HG02970 (cell line): ENCODE measurements around the gene MCM10.

ENCODE experiments used
- ATAC-seq: cut with Tn5 transposase; IDR thresholded peaks from one replicate; pipeline ENCODE4 v1.9.1; 2021; ENCODE audit warnings: mild to moderate bottlenecking, moderate library complexity, moderate number of reproducible peaks; ENCODE audit not compliant: unreplicated experiment, low FRiP score

The MCM10 gene

GRCh38 chr10:13163859-13164258, 2.5 kb downstream of the MCM10 start:
- ATAC-seq = no peak

DNA sequence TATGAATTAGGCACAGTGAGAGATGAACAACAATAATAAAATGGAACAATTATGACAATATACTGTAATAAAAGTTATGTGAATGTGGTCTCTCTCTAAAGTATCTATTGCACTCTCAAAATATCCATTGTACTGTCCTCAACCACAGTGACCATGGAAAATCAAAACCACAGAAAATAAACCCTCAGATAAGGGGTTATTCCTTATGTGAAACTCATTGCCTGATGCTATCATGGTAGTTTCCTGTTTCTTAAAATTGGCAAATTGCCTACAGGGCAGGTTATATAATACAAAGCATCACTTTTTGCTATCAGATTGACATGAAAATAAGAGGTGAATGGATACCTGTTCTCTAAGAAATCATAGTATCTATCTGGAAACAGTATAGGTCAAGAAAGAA, 3.8 kb downstream of the MCM10 start:
- ATAC-seq = no peak

DNA sequence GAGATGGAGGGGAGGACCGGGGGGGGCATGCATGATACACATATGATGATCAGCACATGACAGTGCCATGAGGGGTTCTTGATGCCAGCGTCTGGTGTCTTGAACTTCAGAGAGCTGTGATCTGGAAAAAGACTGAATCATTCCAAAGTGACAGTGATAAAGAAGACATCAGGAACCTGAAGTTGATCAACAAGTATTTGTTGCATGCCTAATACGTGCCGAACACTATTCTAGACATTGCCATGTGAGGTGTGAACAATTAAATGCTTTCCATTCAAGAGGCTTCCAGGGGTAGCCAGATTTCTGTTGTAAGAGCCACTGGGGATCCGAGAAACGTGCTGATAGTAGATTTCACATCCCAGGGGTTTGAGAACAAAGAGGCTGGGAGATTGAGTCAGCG, 6.2 kb downstream of the MCM10 start:
- no peak for ATAC-seq

- no peak for ATAC-seq
Measured at GRCh38 chr10:13168781-13169180, 7.4 kb downstream of the MCM10 start.

DNA sequence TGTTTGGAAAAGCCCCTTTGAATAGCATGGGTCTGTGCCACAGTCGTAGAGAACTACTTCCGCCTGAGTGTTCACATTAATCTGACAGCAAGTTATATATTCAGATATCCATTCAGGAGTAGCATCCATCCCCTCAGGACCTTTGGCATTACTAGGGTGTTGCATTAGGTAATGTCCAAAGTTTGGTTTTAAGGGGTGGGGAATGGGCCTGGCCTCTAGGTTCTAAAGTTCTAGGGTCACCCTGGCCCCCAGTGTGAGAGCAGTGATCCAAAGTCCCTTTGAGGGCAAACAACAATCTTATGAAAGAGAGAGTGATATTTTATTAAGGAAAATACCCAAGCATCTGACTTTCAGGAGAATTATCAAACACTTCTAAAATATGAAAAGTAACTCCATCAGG, 12.3 kb downstream of the MCM10 start:
- no peak for ATAC-seq

DNA sequence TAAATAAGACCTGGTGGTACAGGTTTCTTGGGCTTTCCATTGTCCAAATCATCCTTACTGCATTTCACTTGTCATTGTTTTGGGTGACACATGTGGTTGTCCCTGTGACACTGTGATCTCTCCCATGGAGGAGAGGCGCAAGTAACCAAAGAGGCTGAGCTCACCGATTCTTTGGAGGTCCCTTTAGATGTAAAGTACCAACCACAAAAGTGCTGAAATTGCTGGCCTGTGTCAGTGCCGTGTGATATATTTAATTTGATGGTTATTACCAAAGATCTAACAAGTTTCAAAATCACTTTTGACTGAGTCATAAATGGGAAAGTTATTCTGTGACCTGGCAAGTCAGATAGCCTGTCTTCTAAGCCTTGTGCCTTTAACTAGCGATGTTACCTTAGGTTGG, 19.4 kb downstream of the MCM10 start:
- ATAC-seq = no peak

DNA sequence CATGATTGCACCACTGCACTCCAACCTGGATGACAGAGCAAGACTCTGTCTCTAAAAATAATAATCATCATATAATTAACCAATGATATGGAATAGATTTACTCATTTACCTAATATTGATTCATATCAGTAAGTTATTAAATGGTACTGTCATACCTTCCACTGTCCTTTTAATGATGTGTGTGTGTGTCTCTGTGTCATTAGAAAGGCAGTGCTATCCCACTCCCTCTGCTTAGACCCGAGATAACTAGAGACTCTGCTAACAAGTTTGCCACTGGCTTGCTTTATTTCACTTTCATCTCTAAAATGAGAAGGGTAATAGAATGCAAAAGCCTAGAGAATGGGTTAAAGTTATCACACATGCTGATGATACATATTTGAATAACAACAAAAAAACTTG, 21.1 kb downstream of the MCM10 start:
- ATAC-seq = no peak

- ATAC-seq = no peak
Measured at GRCh38 chr10:13183625-13184024, 22.3 kb downstream of the MCM10 start.

DNA sequence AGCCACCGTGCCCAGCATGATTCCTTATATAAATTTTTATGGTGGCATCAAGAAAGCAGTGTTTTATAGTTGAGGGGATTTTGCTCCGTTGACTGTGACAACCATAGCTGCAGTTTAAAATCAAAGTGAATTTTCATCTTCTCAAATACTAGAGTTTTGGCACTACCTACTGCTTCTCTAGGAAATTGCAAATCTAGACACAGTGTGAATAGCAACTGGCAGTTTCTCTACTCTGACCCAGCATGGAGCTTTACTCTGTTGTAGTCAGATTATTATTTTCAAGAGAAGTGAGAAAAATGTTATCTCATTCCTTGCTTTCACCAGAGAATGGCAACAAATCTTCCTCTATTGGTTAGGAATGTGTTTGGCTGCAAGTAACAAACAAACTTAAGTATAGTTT, 22.9 kb downstream of the MCM10 start:
- no peak for ATAC-seq

- ATAC-seq = no peak
Measured at GRCh38 chr10:13184730-13185514, 23.6 kb downstream of the MCM10 start.

GRCh38 chr10:13187135-13187534, 25.8 kb downstream of the MCM10 start:
- no peak for ATAC-seq

GRCh38 chr10:13188593-13188992, 27.2 kb downstream of the MCM10 start:
- ATAC-seq = no peak

- no peak for ATAC-seq
Measured at GRCh38 chr10:13189961-13190360, 28.6 kb downstream of the MCM10 start.

GRCh38 chr10:13190816-13191215, 29.5 kb downstream of the MCM10 start:
- ATAC-seq = no peak

DNA sequence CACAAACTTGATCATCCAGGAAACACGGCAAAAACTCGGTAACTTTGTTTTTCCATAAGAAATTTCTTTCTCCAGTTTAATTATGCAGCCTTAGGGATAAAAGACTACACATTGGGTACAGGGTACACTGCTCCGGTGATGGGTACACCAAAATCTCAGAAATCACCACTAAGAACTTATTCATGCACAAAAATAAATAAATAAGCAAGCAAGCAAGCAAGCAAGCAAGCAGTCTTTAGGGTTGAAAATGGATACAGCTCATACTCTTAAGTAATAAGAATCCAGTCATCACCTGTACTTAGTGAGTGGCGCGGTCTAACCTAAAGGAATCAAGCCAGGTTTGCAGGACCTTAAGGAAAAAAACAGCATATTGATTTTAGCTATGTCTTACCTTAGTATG, 30.0 kb downstream of the MCM10 start:
- ATAC-seq = no peak

- ATAC-seq = no peak
Measured at GRCh38 chr10:13193637-13194036, 32.3 kb downstream of the MCM10 start.

- ATAC-seq = no peak
Measured at GRCh38 chr10:13195016-13195415, 33.7 kb downstream of the MCM10 start.

DNA sequence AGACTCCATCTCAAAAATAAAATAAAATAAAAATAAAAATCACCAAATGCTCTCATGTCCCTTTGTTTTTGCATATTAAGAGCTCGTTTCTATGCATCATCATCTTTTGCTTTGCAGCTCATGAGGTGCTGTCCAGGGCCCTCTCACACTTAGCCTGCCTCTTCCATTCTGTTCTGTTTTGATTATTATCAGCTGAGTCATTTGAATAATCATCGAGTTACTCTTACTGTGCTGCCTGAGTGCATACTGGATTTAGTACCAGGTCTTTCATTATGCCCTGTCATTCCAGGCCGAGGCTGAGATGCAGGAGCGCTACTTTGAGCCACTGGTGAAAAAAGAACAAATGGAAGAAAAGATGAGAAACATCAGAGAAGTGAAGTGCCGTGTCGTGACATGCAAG, 39.8 kb downstream of the MCM10 start:
- no peak for ATAC-seq

DNA sequence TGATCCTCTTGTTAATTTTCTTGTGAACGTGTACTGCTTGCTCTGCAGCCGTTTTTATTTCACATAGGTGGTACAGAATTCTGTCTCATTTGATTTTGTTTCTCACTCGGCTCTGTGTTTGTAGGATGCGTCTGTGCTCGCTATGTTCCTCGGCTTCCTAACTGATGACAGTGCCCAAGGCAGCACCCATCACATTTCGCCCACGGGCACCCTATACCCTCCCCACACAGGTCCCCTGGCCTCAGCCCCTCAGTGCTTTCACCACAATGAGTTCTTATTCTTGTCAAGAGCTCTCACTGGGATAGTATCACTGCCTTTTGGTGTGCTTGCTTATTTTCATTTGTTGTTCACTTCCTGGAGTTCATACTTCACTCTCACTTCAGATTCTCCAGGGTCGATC, 44.7 kb downstream of the MCM10 start:
- ATAC-seq = no peak

DNA sequence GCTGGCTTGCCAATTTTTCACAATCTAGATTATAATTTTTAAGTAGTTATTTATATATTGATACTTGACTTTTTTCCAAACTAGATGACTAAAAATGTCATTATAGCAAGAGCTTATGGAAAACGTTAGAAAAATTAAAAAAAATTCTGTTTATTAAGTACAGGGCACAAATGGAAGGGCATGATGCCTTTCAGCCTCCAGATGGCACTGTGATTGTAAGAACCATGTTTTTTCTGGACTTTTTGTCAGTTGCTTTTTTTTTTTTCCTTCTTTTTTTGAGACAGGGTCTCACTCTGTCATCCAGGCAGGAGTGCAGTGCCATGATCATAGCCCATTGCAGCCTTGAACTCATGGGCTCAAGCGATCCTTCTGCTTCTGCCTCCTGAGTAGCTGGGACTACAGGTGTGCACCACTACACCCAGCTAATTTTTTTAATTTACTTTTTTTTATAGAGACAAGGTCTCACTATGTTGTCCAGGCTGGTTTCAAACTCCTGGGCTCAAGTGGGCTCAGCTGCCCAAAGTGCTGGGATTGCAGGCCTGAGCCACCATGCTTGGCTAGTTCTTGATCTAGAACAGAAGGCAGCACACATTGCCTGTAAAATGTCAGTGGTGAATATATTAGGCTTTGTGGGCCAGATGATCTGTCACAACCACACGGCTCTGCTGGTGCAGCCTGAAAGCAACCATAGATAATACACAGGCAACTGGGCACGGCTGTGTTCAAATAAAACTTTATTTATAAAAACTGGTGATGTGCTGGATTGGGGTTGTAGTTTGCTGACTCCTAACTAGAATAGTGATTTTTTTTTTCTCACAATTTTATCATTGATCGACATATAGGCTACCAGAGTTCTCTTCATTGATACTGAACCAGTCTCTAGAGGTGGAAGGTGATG, 45.4 kb downstream of the MCM10 start:
- ATAC-seq = no peak

GRCh38 chr10:13213163-13213562, 51.8 kb downstream of the MCM10 start:
- ATAC-seq = no peak

GRCh38 chr10:13218878-13219277, 57.5 kb downstream of the MCM10 start:
- ATAC-seq = no peak
